Measurements from ENCODE around the gene ZMAT3.
"Not testable (repeated sequence)": the region's sequence is repeated elsewhere in the genome, so short reads cannot be mapped to it uniquely, and the experiment has no call there.

GRCh38 chr3:179054565-179054964 is 17.0 kb downstream of the ZMAT3 start:
- not testable (repeated sequence) for TF ChIP-seq CTCF (conservative IDR thresholded peaks at IDR 0.05); ZFX (IDR thresholded peaks at IDR 0.05)
